Head of caudate nucleus (tissue), 42 donors: ENCODE results near the gene LYSMD1.

Source experiments
- DNase-seq, 42 donors: peaks; one replicate each; pipeline versions ENCODE4 v3.0.0 to v3.0.0-alpha.2; 2020 to 2021; ENCODE audit warnings: mixed read lengths in 7 of 42
- intact Hi-C: fragments of 100-400 bp; cut with DNase I; formaldehyde crosslinking; loops from one replicate; pipeline ENCODE4 v1.15.0; 2022

LYSMD1 gene

GRCh38 chr1:151145304-151146071, 20.2 kb downstream of the LYSMD1 start:
- peak in 25 of 42 donors; percentile 21 to 64 (median 37) for DNase-seq
- intact Hi-C loops = no loop called here

GRCh38 chr1:151144474-151145303, 21.0 kb downstream of the LYSMD1 start:
- peak in 1 of 42 donors; percentile 34 for DNase-seq
- intact Hi-C loops = no loop called here

DNA sequence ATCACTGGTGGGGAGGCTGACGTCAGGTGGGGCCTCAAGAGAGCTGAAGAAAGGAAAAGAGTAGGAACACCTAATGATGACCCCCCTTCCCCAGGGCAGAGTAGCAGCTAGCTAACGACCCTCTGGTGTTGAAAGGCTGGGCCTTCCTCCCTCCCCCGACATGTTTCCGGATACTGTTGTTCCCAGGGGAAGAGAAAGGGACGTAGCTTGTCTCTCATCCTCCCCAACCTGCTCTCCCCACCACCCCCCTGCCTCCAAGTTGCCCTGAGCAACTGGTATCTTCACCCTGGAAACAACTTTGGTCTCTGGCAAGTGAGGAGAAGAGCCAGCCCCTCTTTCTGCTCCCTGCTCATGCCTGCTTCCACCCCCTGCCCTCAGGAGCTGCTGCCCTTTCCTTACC, 21.7 kb downstream of the LYSMD1 start:
- intact Hi-C loops = no loop called here
- DNase-seq = peak in 1 of 42 donors; percentile 8

GRCh38 chr1:151143057-151143435, 22.7 kb downstream of the LYSMD1 start:
- intact Hi-C loops = no loop called here
- DNase-seq = peak in 1 of 42 donors; percentile 24

GRCh38 chr1:151142411-151143056, 23.2 kb downstream of the LYSMD1 start:
- peak in 1 of 42 donors; percentile 27 for DNase-seq
- intact Hi-C loops = no loop called here

- intact Hi-C loops = no loop called here
- DNase-seq = peak in 1 of 42 donors; percentile 32
Observed at GRCh38 chr1:151137789-151138188, 27.9 kb downstream of the LYSMD1 start.

DNA sequence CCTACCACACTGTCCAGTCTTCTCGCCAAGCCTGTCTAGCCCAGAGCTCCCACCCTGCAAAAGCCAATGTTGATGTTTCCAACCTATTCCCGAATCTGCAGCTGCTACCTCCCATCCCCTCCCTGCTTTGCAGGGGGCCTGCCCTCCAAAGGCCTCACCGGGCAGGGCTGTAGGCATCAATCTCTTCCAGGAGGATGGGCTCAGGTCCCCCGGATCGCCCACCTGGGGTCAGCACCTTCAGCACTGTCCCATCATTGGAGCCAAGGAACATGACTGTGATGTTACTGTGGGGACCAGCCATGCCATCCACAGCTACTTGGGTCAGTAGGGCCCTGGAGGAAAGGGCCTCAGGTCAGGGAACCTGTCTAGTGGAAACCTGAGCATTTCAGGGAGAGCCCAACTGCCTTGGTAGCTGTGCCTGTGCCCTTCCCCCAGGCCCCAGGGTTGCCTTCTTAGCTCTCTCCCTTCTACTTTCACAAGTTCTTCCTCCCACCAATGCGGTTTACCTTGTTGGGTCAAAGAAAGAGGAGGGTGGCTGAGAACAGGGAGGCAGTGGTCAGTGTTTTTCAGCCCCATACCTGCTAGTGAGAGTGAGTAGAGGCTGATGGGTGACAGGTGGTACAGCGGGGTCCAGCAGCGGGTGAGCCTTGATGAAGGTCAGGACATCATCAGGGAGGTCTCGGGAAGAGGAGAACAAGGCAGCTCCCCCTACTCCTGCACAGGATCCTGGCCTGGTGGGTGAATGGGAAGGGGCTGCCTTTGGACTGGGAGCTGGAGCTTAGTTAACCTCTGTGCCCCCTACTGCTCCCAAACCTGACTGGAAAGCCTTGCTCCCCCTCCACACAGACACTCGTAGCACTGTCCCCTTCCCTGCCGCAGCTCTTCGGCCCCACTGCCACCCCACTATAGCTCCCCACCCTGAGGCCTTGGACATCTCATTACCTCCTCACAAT, 30.0 kb downstream of the LYSMD1 start:
- intact Hi-C loops = no loop called here
- peak in 1 of 42 donors; percentile 31 for DNase-seq

- no peak for DNase-seq
- intact Hi-C loops = no loop called here
Observed at GRCh38 chr1:151134991-151135390, 30.7 kb downstream of the LYSMD1 start.

- DNase-seq = peak in 2 of 42 donors; percentile 5 to 17
- intact Hi-C loops = no loop called here
Observed at GRCh38 chr1:151134396-151134795, 31.3 kb downstream of the LYSMD1 start.

DNA sequence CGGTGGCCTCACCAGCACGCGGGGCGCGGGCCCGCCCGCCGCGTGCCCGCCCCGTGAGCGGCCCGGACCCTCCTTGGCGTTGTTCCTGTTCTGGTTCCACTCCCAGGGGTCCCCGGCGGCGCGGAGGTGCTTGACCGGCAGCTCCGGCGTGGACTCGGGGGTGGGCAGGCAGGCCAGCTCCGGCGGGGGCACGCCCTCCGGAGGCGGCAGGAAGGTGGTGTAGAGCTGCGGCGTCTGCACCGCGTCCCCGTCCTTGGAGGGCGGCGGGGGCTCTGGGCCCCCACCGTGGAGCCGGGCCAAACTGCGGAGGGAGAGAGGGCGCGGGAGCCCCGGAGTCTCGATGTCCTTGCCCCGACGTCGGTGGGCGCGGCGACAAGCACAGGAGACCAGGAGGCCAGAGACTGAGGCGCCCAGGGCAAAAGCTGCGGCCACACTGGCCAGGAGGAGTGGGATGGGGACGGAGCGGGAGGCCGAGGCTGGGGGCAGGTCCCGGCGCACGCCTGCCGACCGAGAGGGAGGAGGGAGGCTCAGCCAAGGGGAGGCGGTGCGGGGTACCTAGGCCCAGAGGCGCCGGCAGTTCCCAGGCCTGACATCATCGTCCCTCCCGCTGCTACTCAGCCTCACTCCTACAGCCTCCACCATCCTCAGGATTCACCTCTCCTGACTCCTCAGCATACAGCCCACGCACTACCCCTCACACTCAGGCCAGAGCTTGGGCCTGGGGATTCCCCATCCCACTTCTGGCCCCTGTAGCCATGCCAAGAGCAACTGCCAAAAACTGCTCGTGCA, 32.5 kb downstream of the LYSMD1 start:
- DNase-seq = peak in 1 of 42 donors; percentile 20
- intact Hi-C loops = no loop called here

DNA sequence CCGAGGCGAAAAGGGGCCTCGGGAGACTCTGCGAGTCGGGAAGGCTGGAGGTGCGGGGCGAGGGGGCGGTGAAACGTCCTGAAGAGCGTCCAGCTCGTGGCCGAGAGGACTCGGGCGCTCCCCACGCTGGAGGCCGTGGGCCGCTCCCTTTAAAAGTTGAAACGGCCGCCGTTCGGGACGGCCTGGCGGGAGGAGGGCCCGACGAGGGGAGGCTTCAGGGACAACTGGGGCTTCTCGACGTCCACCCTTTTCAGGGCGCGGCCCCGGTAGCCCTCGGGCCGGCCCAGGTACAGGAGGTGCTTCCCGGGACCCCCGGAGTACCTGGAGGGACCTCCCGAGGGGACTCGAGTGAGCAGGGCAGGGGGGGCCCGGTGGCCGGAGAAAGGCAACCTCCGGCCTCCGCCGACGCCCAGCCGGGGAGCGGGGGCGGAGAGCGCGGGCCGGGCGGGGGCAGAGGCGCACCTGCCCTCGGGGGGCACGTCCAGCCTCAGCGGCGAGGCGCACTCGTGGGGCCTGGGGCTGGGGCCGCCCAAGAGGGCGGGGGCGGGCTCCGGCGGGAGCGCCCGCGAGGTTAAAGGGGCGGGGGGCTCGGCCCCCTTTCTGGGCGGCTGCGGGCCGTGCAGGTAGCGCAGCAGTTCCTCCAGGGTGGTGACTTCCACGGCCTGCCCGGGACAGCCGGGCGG, 33.2 kb downstream of the LYSMD1 start:
- intact Hi-C loops = no loop called here
- DNase-seq = no peak

DNA sequence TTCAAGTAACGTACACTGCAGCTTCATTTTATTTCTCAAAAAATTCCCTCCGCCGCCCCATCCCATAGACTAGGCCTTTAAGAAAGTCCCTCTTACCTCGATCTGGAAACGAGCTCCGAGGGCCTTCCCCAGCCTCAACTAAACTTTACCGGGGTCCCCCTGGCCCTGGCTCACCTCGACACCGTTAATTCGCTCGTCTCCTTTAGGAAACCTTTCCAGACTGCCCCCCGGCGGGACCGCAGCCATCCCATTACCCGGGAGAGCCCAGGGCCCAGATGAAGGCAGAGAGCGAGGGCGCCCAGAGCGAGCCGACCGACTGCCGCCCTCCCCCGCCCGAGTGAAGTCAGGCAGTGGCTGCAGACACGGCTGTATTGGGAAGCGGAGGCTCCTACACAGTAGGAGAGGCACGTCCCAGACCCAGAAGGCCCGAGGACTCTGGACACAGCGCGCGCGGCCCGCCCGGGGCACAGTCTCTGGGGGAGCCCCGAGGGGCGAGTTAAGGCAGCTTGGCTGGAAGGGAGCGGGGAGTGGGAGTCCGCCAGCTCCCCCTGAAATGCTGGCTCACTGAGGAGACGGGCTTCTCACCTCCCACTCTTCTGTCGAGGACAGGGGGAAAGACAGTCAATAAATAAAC, 33.9 kb downstream of the LYSMD1 start:
- intact Hi-C loops = no loop called here
- peak in 6 of 42 donors; percentile 15 to 48 (median 26) for DNase-seq

GRCh38 chr1:151130987-151131586, 34.6 kb downstream of the LYSMD1 start:
- DNase-seq = peak; percentile 57 to 96 (median 82)
- intact Hi-C loops = no loop called here

DNA sequence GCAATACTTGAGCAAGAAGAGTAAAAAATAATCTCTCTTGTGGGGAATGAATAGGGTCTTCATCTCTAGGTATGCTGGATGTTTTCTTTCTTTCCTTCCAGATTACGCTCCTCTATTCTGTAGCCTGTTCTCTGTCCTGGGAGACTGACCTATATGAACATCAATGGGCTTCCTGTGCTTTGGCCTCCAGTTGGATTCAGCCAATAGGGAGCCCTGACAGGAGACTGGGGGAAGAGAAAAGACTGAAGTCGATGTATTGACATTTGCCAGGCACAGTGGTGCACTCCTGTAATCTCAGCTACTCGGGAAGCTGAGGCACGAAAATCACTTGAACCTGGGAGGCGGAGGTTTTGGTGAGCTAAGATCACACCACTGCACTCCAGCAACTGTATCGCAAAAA, 36.9 kb downstream of the LYSMD1 start:
- no peak for DNase-seq
- intact Hi-C loops = no loop called here

- intact Hi-C loops = no loop called here
- no peak for DNase-seq
Observed at GRCh38 chr1:151124763-151125403, 40.8 kb downstream of the LYSMD1 start.

GRCh38 chr1:151113877-151114276, 51.8 kb downstream of the LYSMD1 start:
- no peak for DNase-seq
- intact Hi-C loops = no loop called here
